ENCODE data around the gene DDX43.

- no peak for TF ChIP-seq MAX (IDR thresholded peaks at IDR 0.05; ENCODE audit: low read depth, low read length)
- TF ChIP-seq CTCF (IDR thresholded peaks at IDR 0.05; ENCODE audit: low read depth, low read length), result no peak
Measured at GRCh38 chr6:73362869-73363536, 31.6 kb upstream of the DDX43 start.

Measured in NB4 (cell line).